Esophagus muscularis mucosa (tissue), 4 donors: ENCODE results near the gene BTBD9. TPM values are rescaled to one million over a fixed set of nuclear protein-coding genes. Genes with fewer than 3 reads are reported as not detected.
"Not testable (repeated sequence)": the region's sequence is repeated elsewhere in the genome, so short reads cannot be mapped to it uniquely, and the experiment has no call there.

ENCODE experiments used
- DNase-seq: peaks from one replicate; pipeline ENCODE4 v3.0.0-alpha.2; 2017; ENCODE audit errors: extremely low spot score
- H3K27ac ChIP-seq, 4 donors: fragments of 200-600 bp; sonication (generic); replicated peaks in 1 of 4; 1 replicate in 3 of 4; 2 replicates in 1 of 4; pipeline ENCODE4 v1.5.1; 2016 to 2019; ENCODE audit warnings: mild to moderate bottlenecking in 1 of 4
- H3K27me3 ChIP-seq, 4 donors: fragments of 200-600 bp; sonication (generic); one replicate each; pipeline versions ENCODE4 v1.5.1 to v1.6.0; 2016 to 2019
- H3K36me3 ChIP-seq, 4 donors: fragments of 200-600 bp; sonication (generic); one replicate each; pipeline ENCODE4 v1.5.1; 2016 to 2019
- H3K4me1 ChIP-seq, 4 donors: fragments of 200-600 bp; sonication (generic); one replicate each; pipeline ENCODE4 v1.5.1; 2016 to 2019
- H3K4me3 ChIP-seq, 4 donors: fragments of 200-600 bp; sonication (generic); 1 replicate in 2 of 4; 2 replicates in 2 of 4; pipeline ENCODE4 v1.5.1; 2016 to 2019; ENCODE audit warnings: mild to moderate bottlenecking in 4 of 4, moderate library complexity in 1 of 4
- H3K9me3 ChIP-seq, 4 donors: fragments of 200-600 bp; sonication (generic); 1 replicate in 3 of 4; 2 replicates in 1 of 4; pipeline ENCODE4 v1.5.1; 2016 to 2019
- CTCF ChIP-seq, 3 experiments: fragments of 200-600 bp in 2 of 3; fragments of 450-650 bp in 1 of 3; sonication (generic) in 2 of 3; IDR thresholded peaks; one replicate each; pipeline ENCODE4 v1.5.1; 2017 to 2019; ENCODE audit warnings: antibody characterized with exemption in 3 of 3, mild to moderate bottlenecking in 2 of 3, moderate library complexity in 1 of 3
- EP300 ChIP-seq: sonication (generic); formaldehyde crosslinking; IDR thresholded peaks from one replicate; pipeline ENCODE4 v1.6.1; 2017; ENCODE audit warnings: antibody characterized with exemption
- POLR2A ChIP-seq: fragments of 450-650 bp; IDR thresholded peaks from one replicate; pipeline ENCODE4 v1.6.1; 2017; ENCODE audit warnings: antibody characterized with exemption, moderate library complexity, mild to moderate bottlenecking, low read depth
- POLR2AphosphoS5 ChIP-seq, 2 donors: sonication (generic); formaldehyde crosslinking; IDR thresholded peaks; one replicate each; pipeline ENCODE4 v1.6.1; 2017; ENCODE audit warnings: antibody characterized with exemption in 2 of 2
- WGBS: methylation state at CpG from one replicate; pipeline ENCODE4 v1.1.5; 2018; 5-methylcytosine and 5-hydroxymethylcytosine counted together
- intact Hi-C: fragments of 100-400 bp; cut with DNase I; formaldehyde crosslinking; loops from one replicate; pipeline ENCODE4 v1.15.1; 2023
- total RNA-seq, 4 donors: library from RNA; depleted of rRNA; stranded (reverse); fragments of >200 nt; gene quantifications; one replicate each; pipeline versions ENCODE4 v1.1.0 to v1.2.1, GENCODE V29; 2016

The BTBD9 gene
- total RNA-seq, 4 donors from 2014 or later: 9.4 to 14.1 (median 11.2) TPM

DNA sequence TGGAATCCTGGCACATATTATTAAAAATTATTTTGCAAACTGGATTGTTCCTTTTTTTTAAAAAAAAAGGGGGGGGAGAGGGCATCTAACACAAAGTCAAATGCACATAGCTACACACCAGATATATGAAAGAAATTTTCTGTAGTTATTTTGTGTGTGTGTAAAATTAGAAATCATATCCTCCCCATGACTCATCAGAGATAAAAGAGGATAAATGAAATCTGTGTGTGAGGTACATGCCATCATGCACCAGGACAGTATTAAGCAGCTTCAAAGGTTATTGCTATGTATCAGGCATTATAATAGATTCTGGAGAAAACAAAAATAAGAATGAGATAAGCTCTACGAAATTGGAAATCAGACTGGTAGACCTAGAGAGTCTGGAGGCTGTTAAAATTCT is 5.2 kb downstream of the BTBD9 start:
- Histone ChIP-seq H3K4me1 (peaks cover 10 to 21% (median 14%) of the 10 kb centered on the region in 4 donors), H3K9me3 (no peaks in the 10 kb centered on the region), H3K27me3 (no peaks in the 10 kb centered on the region), H3K36me3 (no peaks in the 10 kb centered on the region), H3K4me3 (no peak overlapping the region), H3K27ac (no peak overlapping the region)
- WGBS: 70% methylated on average over 1 of the region's 1 CpG
- TF ChIP-seq POLR2AphosphoS5 (IDR thresholded peaks at IDR 0.05): no peak
- TF ChIP-seq EP300: no peak
- TF ChIP-seq POLR2A: no peak
- no peak for TF ChIP-seq CTCF (IDR thresholded peaks at IDR 0.05)
- no peak for DNase-seq
- intact Hi-C loops: no loop called here

GRCh38 chr6:38632490-38632889 is 7.2 kb downstream of the BTBD9 start:
- H3K36me3 ChIP-seq: no peaks in the 10 kb centered on the region
- WGBS: 74% methylated on average over 1 of the region's 1 CpG
- intact Hi-C loops: no loop called here
- TF ChIP-seq EP300 (no peak), CTCF (IDR thresholded peaks at IDR 0.05) (no peak), POLR2A (no peak), POLR2AphosphoS5 (IDR thresholded peaks at IDR 0.05) (no peak)
- no peaks in the 10 kb centered on the region for H3K9me3 ChIP-seq
- no peak overlapping the region for H3K4me3 ChIP-seq
- H3K27me3 ChIP-seq: no peaks in the 10 kb centered on the region
- peaks cover 0 to 11% (median 8%) of the 10 kb centered on the region in 4 donors for H3K4me1 ChIP-seq
- DNase-seq: no peak
- H3K27ac ChIP-seq: no peak overlapping the region

DNA sequence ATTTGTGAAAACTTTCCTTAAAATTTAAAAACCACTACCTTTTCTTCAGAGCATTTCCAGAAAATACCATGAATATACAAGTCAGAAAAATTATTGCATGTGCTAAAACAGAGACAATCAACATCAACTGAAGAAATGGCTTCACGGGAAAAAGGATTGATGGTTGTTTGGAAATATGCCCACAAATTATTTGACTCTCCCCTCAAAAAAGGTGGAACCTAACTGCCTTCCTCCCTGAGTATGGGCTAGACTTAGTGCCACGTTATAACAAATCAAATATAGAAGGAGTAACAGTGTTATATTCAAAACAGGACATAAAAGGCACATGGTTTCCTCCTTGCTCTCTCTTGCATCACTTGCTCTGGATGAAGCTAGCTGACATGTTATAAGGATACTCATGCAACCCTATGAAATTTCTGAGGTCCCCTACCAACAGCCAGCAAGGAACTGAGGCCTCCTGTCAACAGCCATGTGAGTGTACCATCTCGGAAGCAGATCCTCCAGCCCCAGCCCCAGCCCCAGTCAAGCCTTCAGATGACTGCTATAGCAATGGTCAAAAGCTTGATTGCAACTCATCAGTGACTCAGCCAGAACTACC is 8.4 kb downstream of the BTBD9 start:
- H3K9me3 ChIP-seq: no peaks in the 10 kb centered on the region
- H3K27ac ChIP-seq: no peak overlapping the region
- H3K4me1 ChIP-seq: peaks cover 0 to 11% (median 8%) of the 10 kb centered on the region in 4 donors
- no peak for TF ChIP-seq POLR2AphosphoS5 (IDR thresholded peaks at IDR 0.05)
- TF ChIP-seq CTCF (IDR thresholded peaks at IDR 0.05): no peak
- no peak for TF ChIP-seq POLR2A
- TF ChIP-seq EP300: no peak
- no peaks in the 10 kb centered on the region for H3K36me3 ChIP-seq
- no peak for DNase-seq
- H3K27me3 ChIP-seq: no peaks in the 10 kb centered on the region
- H3K4me3 ChIP-seq: no peak overlapping the region
- 95% methylated on average over 3 of the region's 3 CpGs for WGBS
- intact Hi-C loops: no loop called here

GRCh38 chr6:38625217-38625616 is 14.5 kb downstream of the BTBD9 start:
- intact Hi-C loops: no loop called here
- 92% methylated on average over 1 of the region's 1 CpG for WGBS
- Histone ChIP-seq H3K9me3 (no peaks in the 10 kb centered on the region), H3K4me3 (no peak overlapping the region), H3K36me3 (no peaks in the 10 kb centered on the region), H3K4me1 (no peaks in the 10 kb centered on the region), H3K27me3 (no peaks in the 10 kb centered on the region), H3K27ac (no peak overlapping the region)
- no peak for DNase-seq
- TF ChIP-seq POLR2A (no peak), EP300 (no peak), POLR2AphosphoS5 (IDR thresholded peaks at IDR 0.05) (no peak), CTCF (IDR thresholded peaks at IDR 0.05) (no peak)

DNA sequence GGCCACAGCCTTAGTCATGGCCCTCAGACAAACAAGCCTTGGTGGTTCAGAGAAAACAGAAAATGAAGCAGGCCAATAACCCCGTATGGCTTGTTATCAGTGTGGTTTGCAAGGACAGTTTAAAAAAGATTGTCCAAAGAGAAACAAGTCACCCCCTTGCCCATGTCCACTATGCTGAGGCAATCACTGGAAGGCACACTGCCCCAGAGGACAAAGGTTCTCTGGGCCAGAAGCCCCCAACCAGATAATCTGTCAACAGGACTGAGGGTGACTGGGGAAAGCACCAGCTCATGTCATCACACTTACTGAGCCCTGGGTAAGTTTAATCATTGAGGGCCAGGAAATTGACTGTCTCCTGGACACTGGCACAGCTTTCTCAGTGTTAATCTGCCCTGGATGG is 20.4 kb downstream of the BTBD9 start:
- H3K27me3 ChIP-seq, H3K4me1 ChIP-seq, H3K4me3 ChIP-seq, DNase-seq, H3K36me3 ChIP-seq, H3K27ac ChIP-seq, intact Hi-C loops, H3K9me3 ChIP-seq: not testable (repeated sequence)
- 92% methylated on average over 1 of the region's 1 CpG for WGBS

GRCh38 chr6:38618301-38618700 is 21.4 kb downstream of the BTBD9 start:
- WGBS: 100% methylated on average over 1 of the region's 1 CpG
- DNase-seq, H3K27me3 ChIP-seq, H3K36me3 ChIP-seq, H3K4me3 ChIP-seq, H3K27ac ChIP-seq, H3K4me1 ChIP-seq, intact Hi-C loops, H3K9me3 ChIP-seq: not testable (repeated sequence)
